Measurements from ENCODE around the gene SERPINA3.

GRCh38 chr14:94650444-94650775, 38.2 kb downstream of the SERPINA3 start:
- TF ChIP-seq CTCF (conservative IDR thresholded peaks at IDR 0.05 in 1 of 2, IDR thresholded peaks at IDR 0.05 in 1 of 2; ENCODE audit: extremely low read depth in 1 of 2, insufficient read depth in 1 of 2, low read depth in 1 of 2, low read length in 2 of 2) (no peak), EZH2 (IDR thresholded peaks at IDR 0.05; ENCODE audit: borderline replicate concordance, low read length) (no peak)
